ENCODE results near the gene RNASE12.
"Not testable (repeated sequence)": the region's sequence is repeated elsewhere in the genome, so short reads cannot be mapped to it uniquely, and the experiment has no call there.

The RNASE12 gene

GRCh38 chr14:20591235-20591634, at the start of gene RNASE12:
TSS of gene RNASE12 (minus strand) at chr14:20591376. CDS start at chr14:20590723, 653 bp downstream.
- no peak for DNase-seq

GRCh38 chr14:20632831-20633691, 41.9 kb upstream of the RNASE12 start:
- no peak for DNase-seq

GRCh38 chr14:20632448-20632830, 41.3 kb upstream of the RNASE12 start:
- DNase-seq: no peak

GRCh38 chr14:20631880-20632389, 40.8 kb upstream of the RNASE12 start:
- DNase-seq: no peak

GRCh38 chr14:20631023-20631879, 40.1 kb upstream of the RNASE12 start:
- no peak for DNase-seq

GRCh38 chr14:20630340-20631022, 39.3 kb upstream of the RNASE12 start:
- no peak for DNase-seq

- no peak for DNase-seq
Observed at GRCh38 chr14:20628063-20628854, 37.1 kb upstream of the RNASE12 start.

GRCh38 chr14:20627346-20628027, 36.3 kb upstream of the RNASE12 start:
- no peak for DNase-seq

- DNase-seq: no peak
Observed at GRCh38 chr14:20626274-20626673, 35.1 kb upstream of the RNASE12 start.

- DNase-seq: no peak
Observed at GRCh38 chr14:20624495-20625070, 33.4 kb upstream of the RNASE12 start.

GRCh38 chr14:20623798-20624197, 32.6 kb upstream of the RNASE12 start:
- no peak for DNase-seq

GRCh38 chr14:20622816-20623291, 31.7 kb upstream of the RNASE12 start:
- DNase-seq: no peak

- no peak for DNase-seq
Observed at GRCh38 chr14:20620798-20621478, 29.8 kb upstream of the RNASE12 start.

GRCh38 chr14:20619688-20620087, 28.5 kb upstream of the RNASE12 start:
- DNase-seq: not testable (repeated sequence)

GRCh38 chr14:20618271-20618749, 27.1 kb upstream of the RNASE12 start:
- no peak for DNase-seq

GRCh38 chr14:20617138-20618003, 26.2 kb upstream of the RNASE12 start:
- no peak for DNase-seq

- DNase-seq: no peak
Observed at GRCh38 chr14:20615996-20616395, 24.8 kb upstream of the RNASE12 start.

GRCh38 chr14:20614038-20614840, 23.1 kb upstream of the RNASE12 start:
- DNase-seq: no peak
